Kidney epithelial cell (primary cell): ENCODE results near the gene OVAAL. TPM values are rescaled to one million over a fixed set of nuclear protein-coding genes. Genes with fewer than 3 reads are reported as not detected.

ENCODE experiments used
- DNase-seq: peaks from one replicate; pipeline ENCODE4 v3.0.0-alpha.2; 2010; ENCODE audit warnings: low read depth
- H3K27me3 ChIP-seq: 2 replicates; pipeline ENCODE4 v1.6.0; 2011; ENCODE audit warnings: low read length; ENCODE audit not compliant: control insufficient read depth, insufficient read depth
- H3K36me3 ChIP-seq: 2 replicates; pipeline ENCODE4 v1.5.1; 2011; ENCODE audit warnings: low read length; ENCODE audit not compliant: control insufficient read depth, insufficient read depth
- H3K4me3 ChIP-seq: 2 replicates; pipeline ENCODE4 v1.5.1; 2011; ENCODE audit warnings: low read depth, mild to moderate bottlenecking, control low read depth, low read length
- total RNA-seq: library from RNA; depleted of rRNA; stranded (reverse); fragments of >200 nt; gene quantifications from 2 replicates; pipeline ENCODE4 v1.2.3, GENCODE V29; 2015
- TF ChIP-seq, protein P1 (sequence below): IDR thresholded peaks from 2 replicates; pipeline ENCODE4 v1.5.1; 2011; ENCODE audit warnings: mild to moderate bottlenecking, moderate library complexity, low read length, control low read depth, inconsistent platforms; ENCODE audit not compliant: insufficient read depth, poor library complexity, severe bottlenecking

The OVAAL gene
- total RNA-seq, 1 donor from 2014 or later: not detected

DNA sequence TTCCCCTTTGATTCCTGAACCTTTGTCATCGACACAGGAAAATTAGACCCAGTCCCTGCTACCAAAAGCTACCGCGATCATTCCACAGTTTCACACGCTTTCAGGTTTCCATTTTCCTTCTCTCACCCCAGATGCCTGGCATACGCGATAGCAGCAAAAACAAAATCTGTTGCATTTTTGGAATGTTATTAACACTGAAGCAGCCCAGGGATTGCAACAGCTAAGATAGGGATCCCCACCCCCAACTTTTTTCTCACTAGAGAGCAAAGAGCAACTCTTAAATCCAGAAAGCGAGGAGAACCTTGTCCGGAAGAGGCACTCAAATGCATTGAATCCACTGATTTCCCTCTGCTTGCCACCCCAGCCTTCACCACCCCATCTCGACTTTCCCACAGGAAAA lies 8.9 kb downstream of the OVAAL start:
- TF ChIP-seq, protein P1, sequence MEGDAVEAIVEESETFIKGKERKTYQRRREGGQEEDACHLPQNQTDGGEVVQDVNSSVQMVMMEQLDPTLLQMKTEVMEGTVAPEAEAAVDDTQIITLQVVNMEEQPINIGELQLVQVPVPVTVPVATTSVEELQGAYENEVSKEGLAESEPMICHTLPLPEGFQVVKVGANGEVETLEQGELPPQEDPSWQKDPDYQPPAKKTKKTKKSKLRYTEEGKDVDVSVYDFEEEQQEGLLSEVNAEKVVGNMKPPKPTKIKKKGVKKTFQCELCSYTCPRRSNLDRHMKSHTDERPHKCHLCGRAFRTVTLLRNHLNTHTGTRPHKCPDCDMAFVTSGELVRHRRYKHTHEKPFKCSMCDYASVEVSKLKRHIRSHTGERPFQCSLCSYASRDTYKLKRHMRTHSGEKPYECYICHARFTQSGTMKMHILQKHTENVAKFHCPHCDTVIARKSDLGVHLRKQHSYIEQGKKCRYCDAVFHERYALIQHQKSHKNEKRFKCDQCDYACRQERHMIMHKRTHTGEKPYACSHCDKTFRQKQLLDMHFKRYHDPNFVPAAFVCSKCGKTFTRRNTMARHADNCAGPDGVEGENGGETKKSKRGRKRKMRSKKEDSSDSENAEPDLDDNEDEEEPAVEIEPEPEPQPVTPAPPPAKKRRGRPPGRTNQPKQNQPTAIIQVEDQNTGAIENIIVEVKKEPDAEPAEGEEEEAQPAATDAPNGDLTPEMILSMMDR: no peak
- no peaks in the 10 kb centered on the region for H3K36me3 ChIP-seq
- H3K4me3 ChIP-seq: no peak overlapping the region

GRCh38 chr1:180568184-180568583 lies 9.4 kb downstream of the OVAAL start:
- H3K4me3 ChIP-seq: no peak overlapping the region
- TF ChIP-seq, protein P1: no peak
- H3K36me3 ChIP-seq: no peaks in the 10 kb centered on the region
- H3K27me3 ChIP-seq: no peaks in the 10 kb centered on the region
- DNase-seq: no peak

More for the DNA sequence above, 8.9 kb downstream of the OVAAL start:
- H3K27me3 ChIP-seq: no peaks in the 10 kb centered on the region
- no peak for DNase-seq

- Histone ChIP-seq H3K36me3 (no peaks in the 10 kb centered on the region), H3K4me3 (no peak overlapping the region), H3K27me3 (no peaks in the 10 kb centered on the region)
- DNase-seq: no peak
- TF ChIP-seq, protein P1: no peak
Observed at GRCh38 chr1:180571060-180571831, 12.5 kb downstream of the OVAAL start.

DNA sequence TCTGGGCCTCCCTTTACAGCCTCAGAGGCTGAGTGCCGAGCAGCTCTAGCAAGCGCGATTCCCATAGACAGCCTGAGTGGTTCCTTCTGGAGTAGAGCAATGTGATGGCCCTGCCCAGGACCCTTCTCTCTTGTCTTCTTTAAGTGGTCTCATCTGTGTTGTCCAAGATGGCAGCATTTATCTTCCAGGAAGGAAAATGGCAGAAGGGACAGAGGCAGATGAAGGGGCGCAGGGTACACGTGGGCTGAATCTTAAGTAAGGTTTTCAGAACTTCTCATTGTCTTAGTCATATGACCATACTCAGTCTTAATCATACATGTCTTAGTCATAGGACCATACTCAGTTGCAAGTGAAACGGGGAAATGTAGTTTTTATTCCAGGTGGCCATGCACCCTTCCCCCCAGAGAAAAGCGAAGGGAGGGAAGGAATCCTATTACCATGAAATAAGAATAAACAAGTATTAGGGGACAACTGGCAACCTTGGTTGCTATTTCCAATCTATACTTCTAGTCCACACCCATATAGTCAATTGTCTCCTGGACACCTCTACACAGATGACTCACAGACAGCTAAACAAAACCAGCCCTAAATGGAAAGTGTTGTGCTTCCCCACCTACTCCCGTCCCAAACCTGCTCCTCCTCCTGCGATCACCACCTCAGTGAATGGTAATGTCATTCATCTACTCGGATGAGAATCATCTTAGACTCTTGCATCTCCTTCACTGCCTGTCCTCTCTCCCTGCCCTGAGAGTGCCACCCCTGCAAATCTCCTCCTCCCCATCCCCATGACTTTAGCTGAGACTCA lies 13.3 kb downstream of the OVAAL start:
- DNase-seq: no peak
- no peak overlapping the region for H3K4me3 ChIP-seq
- no peaks in the 10 kb centered on the region for H3K36me3 ChIP-seq
- TF ChIP-seq, protein P1: no peak
- H3K27me3 ChIP-seq: no peaks in the 10 kb centered on the region

DNA sequence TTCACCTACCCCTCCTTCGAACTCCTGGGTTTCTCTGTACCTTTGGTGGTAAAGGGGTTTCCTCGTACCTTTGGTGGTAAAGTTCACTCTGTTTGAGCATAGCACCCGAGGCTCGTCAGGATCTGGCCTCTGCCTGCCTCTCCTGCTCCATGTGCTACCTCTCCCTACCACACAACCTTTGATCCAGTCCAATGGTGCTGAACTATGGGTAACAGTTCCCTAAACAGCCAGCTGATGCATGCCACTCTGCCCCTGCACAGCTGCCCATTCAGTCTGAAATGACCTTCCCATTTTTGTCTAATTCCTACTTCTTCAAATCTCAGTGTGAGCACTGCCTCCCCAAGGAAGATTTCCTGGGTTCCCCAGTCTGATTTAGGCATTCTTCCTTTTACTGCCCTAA lies 14.0 kb downstream of the OVAAL start:
- no peaks in the 10 kb centered on the region for H3K27me3 ChIP-seq
- TF ChIP-seq, protein P1: no peak
- no peak overlapping the region for H3K4me3 ChIP-seq
- H3K36me3 ChIP-seq: no peaks in the 10 kb centered on the region
- DNase-seq: no peak
